SK-N-MC (cell line): ENCODE results near the gene EGR1.

Experiments used
- EZH2 ChIP-seq: fragments of 200-600 bp; sonication (generic); IDR thresholded peaks from one replicate; pipeline ENCODE4 v1.6.1; 2017; ENCODE audit warnings: antibody characterized with exemption
- FOXP2 ChIP-seq: optimal IDR thresholded peaks from 2 replicates; pipeline ENCODE3; 2011; ENCODE audit warnings: mild to moderate bottlenecking, moderate library complexity; ENCODE audit not compliant: insufficient read depth; ENCODE audit errors: extremely low read length, control extremely low read depth
- POLR2AphosphoS5 ChIP-seq: IDR thresholded peaks from 2 replicates; pipeline ENCODE4 v1.6.1; 2012; ENCODE audit warnings: mild to moderate bottlenecking, low read depth, low read length, borderline replicate concordance

GRCh38 chr5:138459311-138459933, 5.9 kb upstream of the EGR1 start:
- TF ChIP-seq EZH2 = no peak
- TF ChIP-seq FOXP2 = no peak
- no peak for TF ChIP-seq POLR2AphosphoS5
